HG03066 (cell line): ENCODE data around the gene SWSAP1.
"Not testable (repeated sequence)": the region's sequence is repeated elsewhere in the genome, so short reads cannot be mapped to it uniquely, and the experiment has no call there.

Source experiments
- ATAC-seq: cut with Tn5 transposase; IDR thresholded peaks from one replicate; pipeline ENCODE4 v1.9.1; 2021; ENCODE audit warnings: low read depth; ENCODE audit not compliant: unreplicated experiment

SWSAP1 gene

DNA sequence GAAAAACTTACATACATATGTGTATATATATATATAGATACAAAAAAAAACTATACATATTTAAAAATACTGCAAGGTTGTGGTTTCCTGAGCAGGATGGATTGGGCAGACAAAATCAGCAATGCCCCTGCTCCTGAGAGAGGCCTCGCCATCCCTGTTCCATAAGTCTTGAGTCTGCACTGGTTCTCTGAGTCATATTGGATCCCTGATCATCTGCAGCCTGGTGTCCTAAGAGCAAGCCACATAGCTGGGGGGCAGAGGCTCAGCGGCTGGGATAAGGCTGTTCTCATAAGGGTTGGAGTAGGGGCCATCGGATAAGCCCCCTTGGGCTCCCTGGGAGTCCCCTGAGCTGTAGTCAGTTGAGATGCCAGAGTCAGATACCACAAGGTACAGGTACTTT is 3.3 kb downstream of the SWSAP1 start:
- ATAC-seq, result no peak

DNA sequence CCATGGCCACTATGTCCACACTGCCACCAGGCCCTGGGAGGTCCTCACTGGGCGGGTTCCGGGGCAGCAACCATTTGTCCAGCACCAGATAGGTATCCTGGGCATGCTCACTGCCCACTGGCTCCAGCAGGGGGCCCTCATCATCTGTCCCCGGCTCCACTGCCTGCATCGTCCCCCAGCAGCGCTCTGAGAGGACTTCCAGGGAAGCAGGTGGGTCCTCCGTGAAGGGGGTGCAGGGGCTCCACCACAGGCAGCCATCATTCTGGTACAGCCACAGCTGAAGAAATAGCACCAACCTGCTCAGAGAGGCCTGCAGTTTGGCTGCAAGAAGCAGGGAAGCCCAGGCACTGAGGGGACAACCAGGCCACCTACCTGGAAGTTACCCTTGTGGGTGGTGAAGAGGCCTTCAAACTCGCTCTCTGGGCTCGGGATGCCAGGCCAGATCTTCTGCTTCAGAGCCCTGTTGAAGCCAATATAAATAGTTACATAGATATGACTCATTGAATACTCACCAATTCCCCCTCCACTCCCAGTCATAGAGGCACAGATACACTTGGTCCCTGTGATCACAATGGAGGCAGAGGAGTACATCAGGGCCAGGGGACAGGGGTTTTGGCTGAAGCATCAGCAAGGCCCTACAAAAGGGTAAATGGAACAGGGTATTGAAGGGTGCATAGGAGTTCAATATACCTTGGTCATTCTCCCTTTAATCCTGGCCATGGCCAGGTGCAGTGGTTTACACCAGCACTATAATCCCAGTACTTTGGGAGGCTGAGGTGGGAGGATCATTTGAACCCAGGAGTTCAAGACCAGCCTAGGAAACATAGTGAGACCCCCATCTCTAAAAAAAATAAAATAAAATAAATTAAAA is 4.1 kb downstream of the SWSAP1 start:
- ATAC-seq, result no peak

DNA sequence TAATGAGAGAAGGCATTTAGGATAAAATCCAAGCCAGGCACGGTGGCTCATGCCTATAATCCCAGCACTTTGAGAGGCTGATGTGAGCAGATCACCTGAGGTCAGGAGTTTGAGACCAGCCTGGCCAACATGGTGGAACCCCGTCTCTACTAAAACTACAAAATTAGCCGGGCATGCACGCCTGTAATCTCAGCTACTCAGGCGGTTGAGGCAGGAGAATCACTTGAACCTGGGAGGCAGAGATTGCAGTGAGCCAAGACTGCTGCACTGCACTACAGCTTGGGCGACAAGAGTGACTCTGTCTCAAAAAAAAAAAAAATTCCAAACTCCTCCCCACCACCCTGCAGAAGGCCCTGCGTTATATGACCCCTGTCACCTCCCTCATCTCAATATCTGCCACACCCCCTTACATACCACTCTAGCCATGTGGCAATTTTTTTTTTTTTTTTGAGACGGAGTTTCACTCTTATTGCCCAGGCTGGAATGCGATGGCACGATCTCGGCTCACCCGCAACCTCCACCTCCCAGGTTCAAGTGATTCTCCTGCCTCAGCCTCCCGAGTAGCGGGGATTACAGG is 4.9 kb downstream of the SWSAP1 start:
- ATAC-seq, result not testable (repeated sequence)

DNA sequence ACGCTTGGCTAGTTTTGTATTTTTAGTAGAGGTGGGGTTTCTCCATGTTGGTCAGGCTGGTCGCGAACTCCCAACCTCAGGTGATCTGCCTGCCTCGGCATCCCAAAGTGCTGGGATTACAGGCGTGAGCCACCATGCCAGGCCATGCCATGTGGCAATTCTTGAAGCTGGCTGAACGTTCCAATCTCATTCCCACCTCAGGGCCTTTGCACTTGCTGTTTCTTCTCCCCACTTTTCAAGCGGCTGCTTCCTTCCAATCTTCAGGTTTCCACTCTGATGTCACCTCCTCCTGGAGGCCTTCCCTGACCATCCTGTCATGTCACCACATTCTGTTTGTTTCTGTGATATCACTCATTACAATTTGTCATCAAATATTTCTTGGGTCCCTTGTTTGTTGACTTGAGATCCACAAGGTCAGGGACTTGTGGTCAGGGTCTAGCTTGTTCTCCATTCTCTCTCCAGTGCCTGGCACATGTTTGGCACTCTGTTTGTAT is 5.4 kb downstream of the SWSAP1 start:
- no peak for ATAC-seq

DNA sequence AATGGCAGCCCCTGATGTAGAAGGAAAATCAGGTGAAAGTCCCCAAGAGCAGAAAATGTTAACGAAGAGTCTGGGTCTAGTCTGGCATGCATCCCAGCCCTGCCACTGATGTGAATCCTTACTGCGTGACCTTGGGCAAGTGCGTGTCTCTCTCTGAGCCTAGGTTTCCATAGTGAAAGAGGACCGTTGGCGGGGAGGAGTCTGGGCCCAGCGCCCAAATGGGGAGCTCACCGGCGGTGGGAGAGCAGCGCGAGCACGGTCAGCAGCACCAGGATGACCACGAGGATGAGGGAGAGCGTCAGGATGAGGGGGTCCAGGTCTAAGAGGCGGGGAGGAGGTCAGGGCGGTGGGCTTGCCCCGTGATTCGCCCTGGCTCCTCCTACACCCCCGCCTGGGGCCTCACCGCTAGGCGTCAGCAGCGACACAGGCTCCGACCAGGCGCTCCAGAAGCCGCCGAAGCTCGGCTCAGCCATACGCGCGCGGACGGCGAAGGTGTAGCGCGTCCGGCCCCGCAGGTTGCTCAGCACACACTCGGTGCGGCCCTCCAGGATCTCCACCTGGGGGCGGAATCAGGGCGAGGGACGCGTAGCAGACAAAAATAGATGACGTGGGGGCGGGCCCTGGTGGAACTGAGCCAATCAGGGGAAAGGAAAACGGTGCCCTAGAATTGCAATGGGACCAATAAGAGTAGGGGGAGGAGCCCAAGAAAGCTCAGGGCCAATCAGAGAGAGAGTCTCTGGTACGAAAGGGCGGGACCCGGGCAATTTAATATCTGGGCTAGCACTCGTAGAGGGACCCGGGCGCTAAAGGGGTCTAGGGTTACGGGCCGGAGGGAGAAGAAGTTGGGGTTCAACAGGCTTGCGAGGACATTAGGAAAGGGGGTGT is 6.4 kb downstream of the SWSAP1 start:
- ATAC-seq, result peak; percentile 80

DNA sequence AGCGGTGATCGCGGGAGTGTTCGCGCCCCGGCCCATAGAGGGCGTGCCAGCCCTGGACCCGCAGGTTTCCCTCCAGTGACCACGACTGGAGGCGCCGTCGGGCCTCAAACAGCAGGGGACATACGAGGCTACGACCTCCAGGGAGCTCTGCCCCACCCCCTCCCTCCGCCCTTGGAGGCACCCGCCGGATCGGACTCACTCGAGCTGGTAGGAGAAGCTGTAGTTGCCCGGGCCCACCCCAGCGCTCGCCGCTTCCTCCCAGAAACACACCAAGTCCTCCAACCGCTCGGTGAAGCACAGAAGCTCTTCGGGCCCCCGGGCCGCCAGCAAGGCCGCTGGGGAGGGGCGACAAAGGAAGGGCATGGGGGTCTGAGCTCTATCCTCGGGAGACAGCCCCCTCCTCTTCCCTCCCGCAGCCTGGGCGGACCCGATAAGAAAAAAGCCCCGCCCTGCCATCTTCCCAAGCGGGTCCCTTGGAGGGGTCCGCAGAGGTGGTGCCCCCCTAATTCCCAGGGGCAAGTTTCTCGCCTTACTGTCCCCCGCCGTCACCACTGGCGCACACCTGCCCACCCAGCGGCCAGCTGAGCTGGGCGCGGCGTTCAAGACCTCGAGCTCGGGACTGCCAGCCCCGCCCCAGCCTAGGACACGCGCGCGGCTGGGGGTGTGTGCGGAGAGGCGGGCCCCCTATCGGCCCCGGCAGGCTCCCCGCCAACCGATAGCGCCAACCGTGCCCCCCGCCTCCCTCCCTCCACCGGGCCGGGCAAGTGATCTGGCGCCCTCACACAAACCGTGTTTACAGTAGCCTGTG is 8.6 kb downstream of the SWSAP1 start:
- no peak for ATAC-seq

DNA sequence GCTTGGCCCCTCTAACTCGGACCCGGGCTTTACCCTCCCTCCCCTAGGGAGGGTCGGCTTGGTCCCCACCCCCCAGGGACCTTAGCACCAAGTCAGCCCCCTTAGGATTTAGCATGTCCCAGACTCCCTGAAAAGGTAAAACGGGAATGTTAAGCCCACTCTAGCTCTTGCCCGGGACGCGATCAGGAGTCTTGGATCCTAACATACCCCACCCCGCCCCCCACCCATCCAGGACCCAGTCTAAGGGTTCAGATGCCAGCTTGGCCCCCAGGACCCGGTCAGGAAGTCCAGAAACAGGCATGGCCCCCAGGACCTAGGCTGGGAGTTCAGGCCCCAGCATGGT is 9.2 kb downstream of the SWSAP1 start:
- ATAC-seq, result no peak

DNA sequence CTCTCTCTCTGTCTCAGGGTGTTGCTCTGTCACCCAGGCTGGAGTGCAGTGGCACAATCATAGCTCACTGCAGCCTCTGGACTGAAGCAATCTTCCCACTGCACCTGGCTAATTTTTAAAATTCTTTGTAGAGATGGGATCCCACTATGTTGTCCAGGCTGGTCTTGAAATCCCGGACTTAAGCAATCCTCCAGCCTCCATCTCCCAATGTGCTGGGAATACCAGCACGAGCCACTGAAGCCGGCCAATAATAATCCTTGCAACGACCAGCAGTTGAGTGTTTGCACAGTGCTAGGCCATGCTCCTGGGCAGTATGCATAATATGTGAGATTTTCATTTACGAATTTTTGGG is 10.3 kb downstream of the SWSAP1 start:
- no peak for ATAC-seq

DNA sequence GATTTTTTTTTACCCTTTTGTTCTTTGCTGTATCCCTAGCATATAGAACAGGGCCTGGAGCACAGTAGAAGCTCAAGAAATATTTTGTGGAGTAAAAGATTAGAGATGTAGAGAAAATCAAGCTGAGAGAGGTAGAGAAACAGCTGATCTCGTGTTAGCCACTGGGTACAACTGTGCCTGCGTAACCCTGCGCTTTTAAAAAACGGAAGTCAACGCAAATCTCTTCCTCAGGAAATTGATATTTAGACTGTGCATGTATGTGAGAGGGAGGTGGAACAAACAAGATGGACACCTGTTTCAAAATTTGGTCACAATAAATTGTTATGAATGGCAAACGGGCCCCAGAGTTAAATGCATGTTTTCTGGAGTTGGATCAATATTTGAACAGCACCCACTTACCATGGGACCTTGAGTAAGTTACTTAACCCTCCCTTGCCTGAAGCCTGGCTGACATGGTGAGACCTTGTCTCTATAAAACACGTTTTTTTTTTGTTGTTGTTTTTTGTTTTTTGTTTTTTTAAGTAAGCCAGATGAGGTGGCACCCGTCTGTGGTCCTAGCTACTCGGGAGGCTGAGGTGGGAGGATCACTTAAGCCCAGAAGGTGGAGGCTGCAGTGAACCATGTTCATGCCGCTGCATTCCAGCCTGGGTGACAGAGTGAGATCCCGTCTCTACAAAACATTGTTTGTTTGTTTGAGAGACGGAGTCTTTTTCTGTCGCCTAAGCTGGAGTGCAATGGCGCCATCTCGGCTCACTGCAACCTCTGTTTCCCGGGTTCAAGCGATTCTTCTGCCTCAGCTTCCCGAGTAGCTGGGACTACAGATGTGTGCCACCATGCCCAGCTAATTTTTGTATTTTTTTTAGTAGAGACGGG is 12.9 kb downstream of the SWSAP1 start:
- ATAC-seq, result no peak

DNA sequence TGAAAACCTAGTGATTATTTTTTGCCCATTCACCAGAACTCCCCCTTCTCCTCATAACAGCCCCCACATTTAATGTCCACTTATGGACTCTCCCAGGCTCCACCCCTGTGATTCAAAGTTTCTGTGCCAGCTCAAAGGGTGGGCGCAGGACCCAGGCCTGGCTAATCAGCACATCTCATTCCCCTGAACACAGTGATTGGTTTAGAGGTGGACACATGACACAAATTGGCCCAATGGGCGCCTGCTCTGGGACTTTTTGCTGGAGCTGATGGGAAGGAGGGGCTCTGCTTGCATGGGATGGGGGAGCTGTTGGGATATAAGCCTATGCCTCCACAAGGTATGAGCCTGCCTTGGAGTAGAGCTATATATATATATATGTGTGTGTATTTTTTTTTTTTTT is 15.9 kb downstream of the SWSAP1 start:
- no peak for ATAC-seq

DNA sequence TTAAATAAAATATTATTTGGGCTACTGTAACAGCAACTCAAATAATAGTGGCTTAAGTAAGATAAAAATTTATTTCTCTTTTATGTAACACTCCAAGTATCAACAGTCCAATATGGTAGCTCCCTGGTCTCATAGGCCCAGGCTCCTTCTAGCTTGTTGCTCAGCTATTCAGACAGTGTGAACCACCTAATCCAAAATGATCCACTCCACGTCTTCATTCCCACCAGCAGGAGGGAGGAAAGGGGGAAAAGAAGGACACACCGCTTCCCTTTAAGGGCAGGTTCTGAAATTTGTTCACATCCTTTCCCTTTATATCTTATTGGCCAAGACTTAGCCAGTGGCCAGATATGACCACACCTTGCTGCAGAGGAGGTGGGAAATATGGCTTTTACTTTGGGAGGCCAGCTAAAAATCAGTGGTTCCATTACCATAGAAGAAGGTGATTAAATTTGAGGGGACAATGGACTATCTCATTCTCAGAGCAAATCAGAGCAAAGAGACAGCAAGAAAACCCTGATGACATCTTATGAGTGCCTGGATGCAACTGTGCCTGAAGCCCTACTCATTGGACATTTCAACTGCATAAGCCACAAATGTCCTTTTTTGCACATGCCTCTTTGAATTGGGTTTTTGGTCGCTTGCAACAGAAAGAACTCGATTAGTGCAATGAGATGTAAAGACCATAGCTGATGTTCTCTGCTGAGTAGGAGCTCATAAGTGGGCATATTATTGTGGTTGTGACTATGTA is 16.6 kb downstream of the SWSAP1 start:
- no peak for ATAC-seq

DNA sequence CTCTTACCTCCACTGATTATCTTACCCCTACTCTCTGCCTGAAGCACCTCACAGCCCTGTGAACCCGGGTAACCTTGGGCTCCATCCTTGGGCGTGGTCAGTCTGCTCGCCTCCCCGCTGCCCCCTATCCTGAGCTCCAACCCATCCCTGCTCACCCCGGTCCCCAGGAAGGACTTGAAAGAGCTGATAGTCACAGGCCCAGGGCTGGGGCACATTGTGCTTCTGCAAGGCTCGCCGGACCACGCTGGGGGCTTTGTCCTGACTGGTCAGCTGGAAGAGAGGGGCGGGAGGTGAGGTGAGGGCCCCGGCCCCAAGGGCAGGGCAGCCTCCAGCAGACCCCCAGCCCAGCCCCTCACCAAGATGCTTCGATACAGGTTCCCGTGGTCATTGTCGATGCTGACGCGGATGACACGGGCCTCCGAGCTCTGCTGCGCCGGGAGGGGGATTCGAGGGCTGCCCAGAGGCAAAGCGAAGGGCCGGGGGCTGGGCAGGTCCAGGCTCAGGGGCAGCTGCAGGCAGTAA is 22.7 kb downstream of the SWSAP1 start:
- ATAC-seq, result no peak

DNA sequence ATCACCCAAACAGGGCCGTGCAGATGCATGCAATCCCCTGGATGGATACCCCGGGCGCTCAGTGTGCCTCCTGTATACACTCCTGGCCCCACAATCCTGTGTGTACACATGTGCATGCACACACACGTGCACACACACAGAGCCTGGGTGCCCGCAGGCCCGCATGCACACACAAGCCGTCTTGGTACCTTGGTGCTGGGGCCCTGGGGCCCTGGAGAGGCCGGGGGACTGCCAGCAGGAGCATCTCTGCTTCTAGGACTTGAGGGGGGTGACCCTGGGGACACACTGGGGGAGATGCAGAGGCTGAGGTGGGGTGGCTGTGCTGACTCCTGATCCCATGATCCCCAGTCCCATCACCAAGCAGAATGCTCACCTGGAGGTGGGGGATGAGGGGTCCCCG is 25.2 kb downstream of the SWSAP1 start:
- no peak for ATAC-seq

DNA sequence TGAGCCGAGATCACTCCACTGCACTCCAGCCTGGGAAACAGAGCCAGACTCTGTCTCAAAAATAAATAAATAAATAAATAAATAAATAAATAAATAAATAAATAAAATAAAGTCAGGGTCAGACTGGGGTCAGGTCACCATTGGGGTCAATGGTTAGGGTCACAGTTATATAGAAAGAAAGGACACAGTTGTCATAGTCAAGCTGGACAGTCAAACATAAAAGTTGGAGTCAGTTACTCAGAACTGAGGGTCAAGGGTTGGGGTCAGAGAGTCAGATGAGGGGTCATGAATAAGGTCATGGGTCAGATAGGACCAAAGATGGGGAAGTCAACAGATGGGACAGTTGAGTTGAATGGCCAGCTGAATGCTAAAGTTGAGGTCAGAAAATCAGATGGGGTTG is 26.3 kb downstream of the SWSAP1 start:
- no peak for ATAC-seq

DNA sequence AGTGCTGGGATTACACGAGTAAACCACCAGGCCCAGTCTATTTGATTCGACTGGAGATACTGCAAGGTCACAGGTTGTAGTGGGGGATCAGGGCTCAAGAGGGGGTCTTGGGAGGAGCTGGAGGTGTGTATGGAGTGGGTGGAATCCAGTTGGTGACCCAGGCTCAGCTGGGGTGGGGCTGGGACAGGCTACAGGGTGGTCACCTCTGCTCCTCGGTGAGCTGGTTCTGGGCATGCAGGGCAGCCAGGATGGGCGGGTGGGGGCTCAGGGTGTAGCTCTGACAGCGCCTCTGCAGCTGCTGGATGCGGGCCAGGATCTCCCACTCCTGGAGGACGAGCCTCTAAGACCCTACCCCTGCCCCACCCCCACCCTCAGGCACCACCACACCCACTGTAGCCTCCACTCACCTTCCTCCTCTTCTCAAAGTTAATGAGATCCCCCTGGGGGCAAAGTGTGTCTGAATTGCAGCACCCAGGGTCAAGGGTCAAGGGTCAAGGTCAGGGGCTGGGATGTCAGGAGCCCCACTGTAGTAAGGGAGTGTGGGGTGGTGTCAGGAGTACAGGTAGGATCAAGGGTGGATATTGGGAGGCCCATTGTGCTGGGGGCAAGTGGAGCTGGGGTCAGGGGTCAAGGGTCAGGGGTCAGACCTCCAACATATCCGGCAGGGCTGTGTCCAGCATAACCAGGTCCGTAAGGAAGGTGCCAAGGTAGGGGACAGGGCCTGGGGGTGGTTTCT is 27.5 kb downstream of the SWSAP1 start:
- ATAC-seq, result no peak

DNA sequence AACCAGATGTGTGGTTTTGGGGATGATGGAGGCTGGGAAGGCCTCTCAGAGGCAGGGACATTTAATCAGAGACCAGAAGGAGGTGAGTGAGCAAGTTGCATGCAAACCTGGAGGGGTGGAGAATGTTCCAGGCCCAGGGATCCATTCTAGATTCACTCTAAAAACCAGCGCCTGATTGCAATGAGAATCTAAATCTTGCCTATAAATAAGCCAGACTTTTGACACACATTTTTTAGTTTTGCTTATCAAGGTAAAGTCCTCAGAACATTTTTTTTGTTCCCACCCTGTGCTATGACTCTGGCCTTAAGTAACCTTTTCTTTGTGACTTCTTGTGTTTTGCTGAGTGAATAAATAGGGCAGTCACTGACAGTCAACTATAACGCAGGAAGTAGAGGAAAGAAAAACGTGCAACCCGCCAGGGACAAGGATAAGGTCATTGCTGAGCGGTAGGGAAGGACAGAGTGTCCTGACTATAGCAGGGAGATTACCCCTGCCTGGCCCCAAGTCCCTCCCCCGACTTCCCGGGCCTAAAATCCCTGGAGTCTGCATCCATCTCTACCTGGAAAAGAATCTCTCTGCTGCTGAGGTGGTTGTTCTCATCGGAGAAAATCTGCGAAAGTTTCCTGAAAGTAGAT is 30.2 kb downstream of the SWSAP1 start:
- ATAC-seq, result no peak

DNA sequence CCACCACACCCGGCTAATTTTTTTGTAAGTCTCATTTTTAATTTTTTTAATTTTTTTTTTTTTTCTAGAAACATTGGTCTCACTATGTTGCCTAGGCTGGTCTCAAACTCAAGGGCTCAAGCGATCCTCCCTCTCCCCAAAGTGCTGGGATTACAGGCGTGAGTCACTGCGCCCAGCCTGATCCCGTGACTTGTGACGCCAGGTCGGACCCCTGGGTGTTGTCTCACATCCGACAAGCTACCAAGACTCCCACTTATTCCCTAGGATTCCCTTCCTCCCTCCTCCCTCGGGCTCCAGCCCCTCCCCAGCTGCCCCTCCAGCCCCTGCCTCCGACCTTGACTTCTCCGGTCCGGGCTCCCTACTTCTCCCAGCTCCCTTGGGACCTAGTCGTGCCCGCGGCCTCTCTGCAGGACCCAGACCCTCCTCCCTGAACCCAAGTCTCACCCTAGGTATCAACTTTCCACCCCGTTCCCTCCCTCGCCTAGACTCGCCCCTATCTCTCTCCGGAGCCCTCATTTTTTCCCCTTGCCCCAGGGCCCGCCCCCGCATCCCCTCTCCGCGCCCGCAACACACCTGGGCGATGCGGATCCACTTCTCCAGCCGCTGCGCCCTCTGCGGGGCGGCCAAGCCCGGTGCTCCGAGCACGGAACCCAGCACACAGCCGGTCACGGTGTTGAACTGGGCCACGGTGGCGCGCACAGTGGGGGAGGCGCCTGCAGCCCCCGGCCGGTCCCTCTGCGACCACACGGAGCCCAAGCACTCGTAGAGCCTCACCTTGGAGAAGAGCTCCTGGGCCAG is 31.6 kb downstream of the SWSAP1 start:
- ATAC-seq, result no peak
